GM21825 (cell line): ENCODE results near the gene ZNF839.
A peak's percentile ranks its signal among the peaks of the same experiment; 100 is the strongest.
"Not testable (repeated sequence)": the region's sequence is repeated elsewhere in the genome, so short reads cannot be mapped to it uniquely, and the experiment has no call there.

Experiments
- ATAC-seq: cut with Tn5 transposase; IDR thresholded peaks from one replicate; pipeline ENCODE4 v1.9.1; 2021; ENCODE audit warnings: mild to moderate bottlenecking, moderate library complexity; ENCODE audit not compliant: unreplicated experiment

Gene ZNF839

GRCh38 chr14:102319351-102320032 is at the start of gene ZNF839:
ZNF839 (plus strand) TSS chr14:102319746; CDS start chr14:102319766, 20 bp downstream.
- ATAC-seq: peak; percentile 48

GRCh38 chr14:102272392-102272791 is 47.2 kb upstream of the ZNF839 start:
- no peak for ATAC-seq

- ATAC-seq: no peak
Observed at GRCh38 chr14:102275866-102276265, 43.7 kb upstream of the ZNF839 start.

- ATAC-seq: no peak
Observed at GRCh38 chr14:102277874-102278630, 41.5 kb upstream of the ZNF839 start.

- ATAC-seq: no peak
Observed at GRCh38 chr14:102278631-102278935, 41.0 kb upstream of the ZNF839 start.

- ATAC-seq: no peak
Observed at GRCh38 chr14:102279282-102279681, 40.3 kb upstream of the ZNF839 start.

- ATAC-seq: no peak
Observed at GRCh38 chr14:102279688-102280348, 39.7 kb upstream of the ZNF839 start.

GRCh38 chr14:102280376-102280962 is 39.1 kb upstream of the ZNF839 start:
- no peak for ATAC-seq

- no peak for ATAC-seq
Observed at GRCh38 chr14:102282751-102283465, 36.6 kb upstream of the ZNF839 start.

- no peak for ATAC-seq
Observed at GRCh38 chr14:102283631-102284129, 35.9 kb upstream of the ZNF839 start.

- no peak for ATAC-seq
Observed at GRCh38 chr14:102285106-102285505, 34.4 kb upstream of the ZNF839 start.

- ATAC-seq: no peak
Observed at GRCh38 chr14:102288139-102288538, 31.4 kb upstream of the ZNF839 start.

GRCh38 chr14:102292441-102292840 is 27.1 kb upstream of the ZNF839 start:
- ATAC-seq: no peak

- no peak for ATAC-seq
Observed at GRCh38 chr14:102293781-102294180, 25.8 kb upstream of the ZNF839 start.

GRCh38 chr14:102295270-102295669 is 24.3 kb upstream of the ZNF839 start:
- ATAC-seq: no peak

GRCh38 chr14:102297436-102298170 is 21.9 kb upstream of the ZNF839 start:
- no peak for ATAC-seq

GRCh38 chr14:102298303-102299070 is 21.1 kb upstream of the ZNF839 start:
- not testable (repeated sequence) for ATAC-seq

GRCh38 chr14:102303664-102304063 is 15.9 kb upstream of the ZNF839 start:
- ATAC-seq: no peak
